GM23338 (cell line): ENCODE measurements around the gene COBL.

Experiments
- CREB1 ChIP-seq: fragments of 250-450 bp; sonication (Bioruptor Pico); IDR thresholded peaks from 2 replicates; pipeline ENCODE4 v1.5.0; 2020; ENCODE audit warnings: low read depth, mild to moderate bottlenecking, moderate library complexity
- CTCF ChIP-seq, 2 experiments: fragments of 200-600 bp in 1 of 2; sonication (generic) in 1 of 2; conservative IDR thresholded peaks; 2 replicates each; pipeline versions ENCODE4 v1.5.1 to v1.6.1; 2016 to 2017; ENCODE audit warnings: antibody characterized with exemption in 2 of 2, low read depth in 2 of 2, mild to moderate bottlenecking in 2 of 2, moderate library complexity in 1 of 2
- ETS1 ChIP-seq: IDR thresholded peaks from 2 replicates; pipeline ENCODE4 v1.6.1; 2016; ENCODE audit warnings: antibody characterized with exemption
- EZH2 ChIP-seq: fragments of 200-600 bp; sonication (generic); IDR thresholded peaks from one replicate; pipeline ENCODE4 v1.8.0; 2017; ENCODE audit warnings: antibody characterized with exemption, mild to moderate bottlenecking, low read depth; ENCODE audit not compliant: unreplicated experiment
- EZH2phosphoT487 ChIP-seq: fragments of 200-600 bp; sonication (generic); IDR thresholded peaks from one replicate; pipeline ENCODE4 v1.8.1; 2018; ENCODE audit warnings: antibody characterized with exemption; ENCODE audit not compliant: unreplicated experiment
- JUNB ChIP-seq: IDR thresholded peaks from one replicate; pipeline ENCODE4 v1.6.1; 2016; ENCODE audit warnings: antibody characterized with exemption; ENCODE audit not compliant: unreplicated experiment
- NANOG ChIP-seq: IDR thresholded peaks from 2 replicates; pipeline ENCODE4 v1.6.1; 2016; ENCODE audit warnings: antibody characterized with exemption, borderline replicate concordance
- POLR2AphosphoS5 ChIP-seq: IDR thresholded peaks from 2 replicates; pipeline ENCODE4 v1.6.1; 2016; ENCODE audit warnings: antibody characterized with exemption, low read depth
- REST ChIP-seq: IDR thresholded peaks from one replicate; pipeline ENCODE4 v1.6.1; 2018; ENCODE audit warnings: antibody characterized with exemption; ENCODE audit not compliant: unreplicated experiment
- ZNF331 ChIP-seq: fragments of 250-450 bp; sonication (Bioruptor Pico); IDR thresholded peaks from 2 replicates; pipeline ENCODE4 v1.5.0; 2020; ENCODE audit warnings: low read depth, mild to moderate bottlenecking, moderate library complexity
- ZNF462 ChIP-seq: fragments of 250-450 bp; sonication (Bioruptor Pico); IDR thresholded peaks from 2 replicates; pipeline ENCODE4 v1.5.0; 2020; ENCODE audit warnings: mild to moderate bottlenecking, moderate library complexity

GRCh38 chr7:51256916-51257315 is 59.7 kb downstream of the COBL start:
- TF ChIP-seq JUNB (no peak), EZH2 (no peak), CTCF (conservative IDR thresholded peaks at IDR 0.05; ENCODE audit: low read depth in 2 of 2) (no peak), POLR2AphosphoS5 (no peak), CREB1 (CRISPR knock-in tag) (no peak), EZH2phosphoT487 (no peak), ZNF331 (no peak), ETS1 (no peak), ZNF462 (no peak), REST (no peak), NANOG (no peak)
